Measurements from ENCODE around the gene GLUD1.

DNA sequence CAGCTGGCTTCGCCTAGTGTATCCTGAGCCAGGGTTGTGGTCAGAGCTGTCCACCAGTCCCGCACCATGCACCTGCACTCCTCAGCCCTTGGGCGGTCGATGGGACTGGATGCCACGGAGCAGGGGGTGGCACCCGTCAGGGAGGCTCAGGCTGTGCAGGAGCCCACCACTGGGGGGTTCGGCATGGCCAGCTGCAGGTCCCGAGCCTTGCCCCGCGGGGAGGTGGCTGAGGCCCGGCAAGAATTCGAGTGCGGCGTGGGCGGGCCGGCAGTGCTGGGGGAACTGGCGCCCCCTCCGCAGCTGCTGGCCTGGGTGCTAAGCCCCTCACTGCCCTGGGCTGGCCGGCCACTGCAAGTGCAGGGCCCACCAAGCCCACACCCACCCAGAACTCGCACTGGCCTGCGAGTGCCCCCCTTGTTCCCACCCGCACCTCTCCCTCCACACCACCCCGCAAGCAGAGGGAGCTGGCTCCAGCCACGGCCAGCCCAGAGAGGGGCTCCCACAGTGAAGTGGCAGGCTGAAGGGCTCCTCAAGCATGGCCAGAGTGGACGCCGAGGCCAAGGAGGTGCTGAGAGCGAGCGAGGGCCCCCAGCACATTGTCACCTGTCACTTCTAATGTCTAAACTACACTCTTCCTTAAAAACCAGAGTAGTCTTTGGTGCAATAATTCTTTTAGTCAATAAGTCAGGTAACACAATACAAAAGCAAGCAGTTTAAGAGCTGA, 63.6 kb downstream of the GLUD1 start:
- TF ChIP-seq, protein P1, sequence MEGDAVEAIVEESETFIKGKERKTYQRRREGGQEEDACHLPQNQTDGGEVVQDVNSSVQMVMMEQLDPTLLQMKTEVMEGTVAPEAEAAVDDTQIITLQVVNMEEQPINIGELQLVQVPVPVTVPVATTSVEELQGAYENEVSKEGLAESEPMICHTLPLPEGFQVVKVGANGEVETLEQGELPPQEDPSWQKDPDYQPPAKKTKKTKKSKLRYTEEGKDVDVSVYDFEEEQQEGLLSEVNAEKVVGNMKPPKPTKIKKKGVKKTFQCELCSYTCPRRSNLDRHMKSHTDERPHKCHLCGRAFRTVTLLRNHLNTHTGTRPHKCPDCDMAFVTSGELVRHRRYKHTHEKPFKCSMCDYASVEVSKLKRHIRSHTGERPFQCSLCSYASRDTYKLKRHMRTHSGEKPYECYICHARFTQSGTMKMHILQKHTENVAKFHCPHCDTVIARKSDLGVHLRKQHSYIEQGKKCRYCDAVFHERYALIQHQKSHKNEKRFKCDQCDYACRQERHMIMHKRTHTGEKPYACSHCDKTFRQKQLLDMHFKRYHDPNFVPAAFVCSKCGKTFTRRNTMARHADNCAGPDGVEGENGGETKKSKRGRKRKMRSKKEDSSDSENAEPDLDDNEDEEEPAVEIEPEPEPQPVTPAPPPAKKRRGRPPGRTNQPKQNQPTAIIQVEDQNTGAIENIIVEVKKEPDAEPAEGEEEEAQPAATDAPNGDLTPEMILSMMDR (IDR thresholded peaks at IDR 0.05): no peak
- TF ChIP-seq POLR2A (IDR thresholded peaks at IDR 0.05): no peak

All from esophagus squamous epithelium (tissue), 4 donors.